ENCODE measurements around the gene ULK4. TPM values are rescaled to one million over a fixed set of nuclear protein-coding genes. Genes with fewer than 3 reads are reported as not detected.
"Not testable (repeated sequence)": the region's sequence is repeated elsewhere in the genome, so short reads cannot be mapped to it uniquely, and the experiment has no call there.

The ULK4 gene
- total and polyA plus RNA-seq, 7 donors: 2.1 to 18.6 (median 8.9) TPM

DNA sequence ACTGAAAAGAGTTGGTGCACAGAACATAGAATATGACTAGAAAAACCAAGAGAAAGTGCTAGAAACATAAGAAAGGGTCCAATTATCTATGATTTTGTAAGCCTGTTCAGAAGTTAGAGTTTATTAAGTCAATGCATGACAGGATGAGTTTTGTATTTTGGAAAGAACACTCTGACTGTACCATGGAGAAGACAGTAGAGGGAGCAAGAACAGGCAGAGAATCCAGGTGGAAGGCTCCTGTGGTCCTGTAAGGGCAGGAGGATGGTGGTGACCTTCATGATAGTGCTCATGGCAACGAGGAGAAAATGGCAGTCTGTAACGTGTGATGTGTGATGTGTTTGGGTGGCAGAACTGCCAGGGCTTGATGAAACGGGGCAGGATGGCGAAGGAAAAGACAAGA, 513.5 kb downstream of the ULK4 start:
- H3K9me3 ChIP-seq: no peaks in the 10 kb centered on the region
- no peak for DNase-seq
- H3K27me3 ChIP-seq: no peaks in the 10 kb centered on the region
- intact Hi-C loops (cut with DNase I): no loop called here
- H3K36me3 ChIP-seq: no peaks in the 10 kb centered on the region
- TF ChIP-seq EP300 (IDR thresholded peaks at IDR 0.05) (no peak), POLR2A (IDR thresholded peaks at IDR 0.05) (no peak), POLR2AphosphoS5 (IDR thresholded peaks at IDR 0.05) (no peak)
- TF ChIP-seq, protein P1, sequence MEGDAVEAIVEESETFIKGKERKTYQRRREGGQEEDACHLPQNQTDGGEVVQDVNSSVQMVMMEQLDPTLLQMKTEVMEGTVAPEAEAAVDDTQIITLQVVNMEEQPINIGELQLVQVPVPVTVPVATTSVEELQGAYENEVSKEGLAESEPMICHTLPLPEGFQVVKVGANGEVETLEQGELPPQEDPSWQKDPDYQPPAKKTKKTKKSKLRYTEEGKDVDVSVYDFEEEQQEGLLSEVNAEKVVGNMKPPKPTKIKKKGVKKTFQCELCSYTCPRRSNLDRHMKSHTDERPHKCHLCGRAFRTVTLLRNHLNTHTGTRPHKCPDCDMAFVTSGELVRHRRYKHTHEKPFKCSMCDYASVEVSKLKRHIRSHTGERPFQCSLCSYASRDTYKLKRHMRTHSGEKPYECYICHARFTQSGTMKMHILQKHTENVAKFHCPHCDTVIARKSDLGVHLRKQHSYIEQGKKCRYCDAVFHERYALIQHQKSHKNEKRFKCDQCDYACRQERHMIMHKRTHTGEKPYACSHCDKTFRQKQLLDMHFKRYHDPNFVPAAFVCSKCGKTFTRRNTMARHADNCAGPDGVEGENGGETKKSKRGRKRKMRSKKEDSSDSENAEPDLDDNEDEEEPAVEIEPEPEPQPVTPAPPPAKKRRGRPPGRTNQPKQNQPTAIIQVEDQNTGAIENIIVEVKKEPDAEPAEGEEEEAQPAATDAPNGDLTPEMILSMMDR (IDR thresholded peaks at IDR 0.05): no peak
- no peak overlapping the region for H3K4me3 ChIP-seq
- H3K27ac ChIP-seq: no peak overlapping the region
- 71 to 81% methylated on average over 4 of the region's 4 CpGs for WGBS, 2 donors
- peaks cover 0 to 11% (median 4%) of the 10 kb centered on the region in 4 donors for H3K4me1 ChIP-seq

DNA sequence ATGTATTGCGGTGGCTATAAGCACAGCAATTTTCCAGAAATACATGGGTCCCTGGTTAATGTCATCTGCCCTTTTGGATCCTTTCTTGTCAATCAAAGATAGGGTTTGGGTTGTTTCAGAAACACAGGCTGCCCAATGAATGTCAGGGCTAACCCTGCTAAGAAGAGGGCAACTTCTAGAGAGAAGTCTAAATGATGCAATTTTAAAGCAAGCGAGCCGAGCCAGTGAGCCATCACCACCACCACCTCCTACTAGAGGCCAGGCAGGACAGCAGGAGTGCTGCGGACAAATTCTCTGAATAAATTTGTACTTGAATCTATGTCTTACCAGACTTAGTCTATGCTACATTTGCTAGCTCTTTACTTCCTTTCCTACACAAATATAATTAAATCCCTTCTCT, 514.2 kb downstream of the ULK4 start:
- TF ChIP-seq, protein P1 (IDR thresholded peaks at IDR 0.05): no peak
- TF ChIP-seq POLR2AphosphoS5 (IDR thresholded peaks at IDR 0.05) (no peak), EP300 (IDR thresholded peaks at IDR 0.05) (no peak), POLR2A (IDR thresholded peaks at IDR 0.05) (no peak)
- Histone ChIP-seq H3K9me3 (no peaks in the 10 kb centered on the region), H3K4me3 (no peak overlapping the region), H3K27me3 (no peaks in the 10 kb centered on the region), H3K27ac (no peak overlapping the region), H3K4me1 (peaks cover 0 to 11% (median 4%) of the 10 kb centered on the region in 4 donors), H3K36me3 (no peaks in the 10 kb centered on the region)
- DNase-seq: no peak
- 97 to 98% methylated on average over 4 of the region's 4 CpGs for WGBS, 2 donors
- intact Hi-C loops (cut with DNase I): no loop called here

DNA sequence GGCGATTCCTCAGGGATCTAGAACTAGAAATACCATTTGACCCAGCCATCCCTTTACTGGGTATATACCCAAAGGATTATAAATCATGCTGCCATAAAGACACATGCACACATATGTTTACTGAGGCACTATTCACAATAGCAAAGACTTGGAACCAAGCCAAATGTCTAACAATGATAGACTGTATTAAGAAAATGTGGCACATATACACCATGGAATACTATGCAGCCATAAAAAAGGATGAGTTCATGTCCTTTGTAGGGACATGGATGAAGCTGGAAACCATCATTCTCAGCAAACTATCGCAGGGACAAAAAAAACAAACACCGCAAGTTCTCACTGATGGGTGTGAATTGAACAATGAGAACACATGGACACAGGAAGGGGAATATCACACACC, 515.6 kb downstream of the ULK4 start:
- 91 to 97% methylated on average over 2 to 3 of the region's 3 CpGs for WGBS, 2 donors
- intact Hi-C loops (cut with DNase I): not testable (repeated sequence)

DNA sequence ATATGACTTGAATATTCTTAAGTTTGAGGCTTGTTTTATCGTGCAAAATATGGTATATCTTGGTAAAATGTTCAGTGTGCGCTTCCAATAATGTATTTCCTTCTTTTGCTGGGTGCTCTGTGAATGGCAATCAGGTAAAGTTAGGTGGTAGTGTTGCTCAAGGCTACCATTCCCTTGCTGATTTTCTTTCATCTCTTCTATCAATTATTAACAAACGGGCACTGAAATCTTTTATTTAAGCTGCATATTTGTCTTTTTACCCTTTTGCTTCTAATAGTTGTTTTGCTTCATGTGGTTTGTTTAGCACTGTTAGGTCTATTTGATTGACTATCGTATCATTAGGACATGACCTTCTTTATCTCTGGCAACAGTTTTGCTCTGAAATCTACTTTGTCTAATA, 520.3 kb downstream of the ULK4 start:
- no peaks in the 10 kb centered on the region for H3K4me1 ChIP-seq
- peaks cover 0 to 1% (median 0%) of the 10 kb centered on the region in 4 donors for H3K9me3 ChIP-seq
- H3K36me3 ChIP-seq: no peaks in the 10 kb centered on the region
- TF ChIP-seq, protein P1 (IDR thresholded peaks at IDR 0.05): no peak
- TF ChIP-seq EP300 (IDR thresholded peaks at IDR 0.05) (no peak), POLR2A (IDR thresholded peaks at IDR 0.05) (no peak), POLR2AphosphoS5 (IDR thresholded peaks at IDR 0.05) (no peak)
- H3K4me3 ChIP-seq: no peak overlapping the region
- no peaks in the 10 kb centered on the region for H3K27me3 ChIP-seq
- 92 to 94% methylated on average over 4 of the region's 4 CpGs for WGBS, 2 donors
- intact Hi-C loops (cut with DNase I): no loop called here
- H3K27ac ChIP-seq: no peak overlapping the region
- no peak for DNase-seq

More for the DNA sequence above, 515.6 kb downstream of the ULK4 start:
- not testable (repeated sequence) for H3K27ac ChIP-seq, H3K36me3 ChIP-seq, H3K4me3 ChIP-seq, H3K9me3 ChIP-seq, H3K27me3 ChIP-seq, DNase-seq
- H3K4me1 ChIP-seq: peaks cover 0 to 11% (median 4%) of the 10 kb centered on the region in 4 donors

DNA sequence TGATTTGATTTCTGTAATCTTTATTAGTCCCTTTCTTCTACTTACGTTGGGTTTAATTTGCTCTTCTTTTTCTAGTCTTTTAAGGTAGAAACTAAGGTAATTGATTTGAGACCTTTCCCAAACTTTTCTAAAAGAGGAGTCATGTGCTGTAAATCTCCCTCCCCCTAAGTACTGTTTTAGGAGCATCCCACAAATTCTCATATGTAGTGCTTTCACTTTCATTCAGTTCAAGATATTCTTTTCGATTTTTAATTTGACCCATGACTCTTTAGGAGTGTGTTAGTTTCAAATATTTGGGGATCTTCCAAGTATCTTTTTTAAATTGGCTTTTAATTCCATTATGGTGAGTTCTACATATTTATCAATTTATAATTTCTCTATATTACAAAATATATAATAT, 520.8 kb downstream of the ULK4 start:
- Histone ChIP-seq H3K9me3 (peaks cover 0 to 1% (median 0%) of the 10 kb centered on the region in 4 donors), H3K27ac (no peak overlapping the region), H3K4me1 (no peaks in the 10 kb centered on the region), H3K36me3 (no peaks in the 10 kb centered on the region), H3K4me3 (no peak overlapping the region), H3K27me3 (no peaks in the 10 kb centered on the region)
- DNase-seq: no peak
- WGBS, 2 donors: 91 to 95% methylated on average over 2 of the region's 2 CpGs
- intact Hi-C loops (cut with DNase I): no loop called here
- no peak for TF ChIP-seq POLR2A (IDR thresholded peaks at IDR 0.05)
- TF ChIP-seq POLR2AphosphoS5 (IDR thresholded peaks at IDR 0.05): no peak
- TF ChIP-seq EP300 (IDR thresholded peaks at IDR 0.05): no peak
- TF ChIP-seq, protein P1 (IDR thresholded peaks at IDR 0.05): no peak
